NCI-H2081 (cell line): ENCODE data around the gene ZSWIM8.
A peak's percentile ranks its signal among the peaks of the same experiment; 100 is the strongest.

Experiments used
- DNase-seq, 2 experiments: peaks; one replicate each; lab custom pipeline; 2025; lab: John Stamatoyannopoulos, UW

The ZSWIM8 gene

GRCh38 chr10:73841061-73841421 lies 55.6 kb downstream of the ZSWIM8 start:
- no peak for DNase-seq

- no peak for DNase-seq
Observed at GRCh38 chr10:73841526-73842285, 56.3 kb downstream of the ZSWIM8 start.

DNA sequence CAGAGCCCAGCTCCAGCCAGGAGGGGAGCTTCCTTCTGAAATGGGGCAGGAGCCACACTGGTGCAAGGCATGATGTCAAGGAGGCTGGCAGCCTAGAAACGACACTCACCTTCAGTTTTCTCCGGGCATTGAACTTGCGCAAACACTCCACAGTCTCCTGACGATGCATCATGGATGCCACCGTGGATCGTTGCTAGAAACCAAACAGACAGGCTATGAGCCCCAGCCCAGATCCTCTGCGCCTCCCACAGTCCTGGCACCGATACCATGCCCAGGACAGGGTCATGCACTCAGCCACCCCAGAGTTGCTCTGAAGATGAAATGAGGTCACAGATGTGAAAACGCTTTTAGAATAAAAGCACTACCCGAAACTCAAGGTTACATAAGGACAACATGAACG lies 56.9 kb downstream of the ZSWIM8 start:
- DNase-seq = no peak

GRCh38 chr10:73843261-73843660 lies 57.9 kb downstream of the ZSWIM8 start:
- no peak for DNase-seq

- no peak for DNase-seq
Observed at GRCh38 chr10:73847031-73847430, 61.6 kb downstream of the ZSWIM8 start.

- DNase-seq = peak; percentile 43 to 44
Observed at GRCh38 chr10:73848821-73849489, 63.5 kb downstream of the ZSWIM8 start.

- DNase-seq = no peak
Observed at GRCh38 chr10:73850211-73850610, 64.8 kb downstream of the ZSWIM8 start.

- no peak for DNase-seq
Observed at GRCh38 chr10:73850863-73851461, 65.6 kb downstream of the ZSWIM8 start.
